Activated B cell treated with CpG ODN at 0.5 μM for 24 hours (primary cell): ENCODE measurements around the gene FAM83B. TPM values are rescaled to one million over a fixed set of nuclear protein-coding genes. Genes with fewer than 3 reads are reported as not detected.

ENCODE experiments used
- ATAC-seq: fragments of 200-7000 bp; cut with Tn5 transposase; one replicate; pipeline ENCODE4 v1.10.0; 2021; ENCODE audit warnings: low read depth, mild to moderate bottlenecking, moderate library complexity
- CTCF ChIA-PET: fragments of 350-600 bp; sonication (Branson Sonifier 250); formaldehyde crosslinking; loops from one replicate; lab custom pipeline; 2021; ENCODE audit warnings: antibody characterized with exemption; lab: Charles Lee
- POLR2A ChIA-PET: fragments of 350-600 bp; sonication (Branson Sonifier 250); formaldehyde crosslinking; loops from one replicate; lab custom pipeline; 2021; ENCODE audit warnings: antibody characterized with exemption; lab: Charles Lee
- DNase-seq: peaks from one replicate; pipeline ENCODE4 v3.0.0; 2022
- H3K27ac Mint-ChIP-seq: one replicate; pipeline ENCODE4 v1.8.0; 2020; ENCODE audit warnings: mixed read lengths
- H3K27me3 Mint-ChIP-seq: one replicate; pipeline ENCODE4 v1.8.0; 2021; ENCODE audit warnings: mixed read lengths
- H3K36me3 Mint-ChIP-seq: one replicate; pipeline ENCODE4 v1.8.0; 2021; ENCODE audit warnings: low read depth, mixed read lengths
- H3K4me1 Mint-ChIP-seq: one replicate; pipeline ENCODE4 v1.8.0; 2021; ENCODE audit warnings: mixed read lengths
- H3K4me3 Mint-ChIP-seq: one replicate; pipeline ENCODE4 v1.8.0; 2020; ENCODE audit warnings: mild to moderate bottlenecking, mixed read lengths
- H3K9me3 Mint-ChIP-seq: one replicate; pipeline ENCODE4 v1.8.0; 2020; ENCODE audit warnings: mixed read lengths
- intact Hi-C: fragments of 100-400 bp; cut with micrococcal nuclease; formaldehyde crosslinking; loops from one replicate; pipeline ENCODE4 v1.15.1; 2024
- total RNA-seq: library from RNA; stranded (reverse); gene quantifications from 2 replicates; pipeline ENCODE4 v1.2.3, GENCODE V29; 2022
- TF ChIP-seq, protein P1 (sequence below): fragments of 200-600 bp; IDR thresholded peaks from one replicate; pipeline ENCODE4 v1.8.0; 2022; ENCODE audit warnings: antibody characterized with exemption, mild to moderate bottlenecking

FAM83B gene
- total RNA-seq, 1 donor from 2014 or later: not detected

DNA sequence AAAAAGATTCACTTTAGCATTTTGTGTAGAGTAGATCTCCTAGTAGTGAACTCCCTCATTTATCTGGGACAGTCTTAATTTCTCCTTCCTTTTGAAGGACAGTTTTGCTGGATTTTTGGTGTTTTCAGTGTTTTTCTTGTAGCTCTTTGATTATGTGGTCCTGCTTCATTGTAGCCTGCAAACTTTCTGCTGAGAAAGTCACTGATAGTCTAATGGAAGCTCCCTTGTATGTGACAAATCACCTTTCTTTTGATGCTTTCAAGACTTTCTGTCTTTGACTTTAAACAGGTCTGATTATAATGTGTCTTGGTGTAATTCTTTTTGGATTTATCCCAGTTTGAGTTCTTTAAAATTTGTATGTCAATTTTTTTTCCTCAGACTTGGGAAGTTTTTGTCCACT lies 86.1 kb downstream of the FAM83B start:
- CTCF ChIA-PET: no interaction called here
- H3K9me3 Mint-ChIP-seq: peaks cover 21% of the 10 kb centered on the region
- TF ChIP-seq, protein P1, sequence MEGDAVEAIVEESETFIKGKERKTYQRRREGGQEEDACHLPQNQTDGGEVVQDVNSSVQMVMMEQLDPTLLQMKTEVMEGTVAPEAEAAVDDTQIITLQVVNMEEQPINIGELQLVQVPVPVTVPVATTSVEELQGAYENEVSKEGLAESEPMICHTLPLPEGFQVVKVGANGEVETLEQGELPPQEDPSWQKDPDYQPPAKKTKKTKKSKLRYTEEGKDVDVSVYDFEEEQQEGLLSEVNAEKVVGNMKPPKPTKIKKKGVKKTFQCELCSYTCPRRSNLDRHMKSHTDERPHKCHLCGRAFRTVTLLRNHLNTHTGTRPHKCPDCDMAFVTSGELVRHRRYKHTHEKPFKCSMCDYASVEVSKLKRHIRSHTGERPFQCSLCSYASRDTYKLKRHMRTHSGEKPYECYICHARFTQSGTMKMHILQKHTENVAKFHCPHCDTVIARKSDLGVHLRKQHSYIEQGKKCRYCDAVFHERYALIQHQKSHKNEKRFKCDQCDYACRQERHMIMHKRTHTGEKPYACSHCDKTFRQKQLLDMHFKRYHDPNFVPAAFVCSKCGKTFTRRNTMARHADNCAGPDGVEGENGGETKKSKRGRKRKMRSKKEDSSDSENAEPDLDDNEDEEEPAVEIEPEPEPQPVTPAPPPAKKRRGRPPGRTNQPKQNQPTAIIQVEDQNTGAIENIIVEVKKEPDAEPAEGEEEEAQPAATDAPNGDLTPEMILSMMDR: no peak

DNA sequence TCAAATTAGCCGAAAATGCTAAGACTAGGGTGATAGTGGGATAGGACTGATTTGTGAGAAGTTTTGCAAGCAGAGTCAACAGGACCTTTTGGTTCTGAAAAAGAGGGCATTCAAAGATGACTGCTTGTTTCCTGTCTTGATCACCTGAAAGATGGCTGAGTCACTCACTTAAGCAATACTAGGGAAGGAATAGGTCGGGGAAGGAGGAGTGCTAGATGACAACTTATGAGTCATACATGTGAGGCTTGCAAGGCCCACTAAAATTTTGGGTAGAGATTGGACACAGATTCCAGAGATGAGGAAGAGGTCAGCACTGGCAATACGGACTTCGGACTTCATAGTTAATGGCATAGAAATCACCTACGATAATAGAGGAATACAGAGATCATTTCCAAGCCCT lies 89.2 kb downstream of the FAM83B start:
- DNase-seq: no peak
- ChIA-PET POLR2A (no interaction called here), CTCF (no interaction called here)
- TF ChIP-seq, protein P1: no peak
- intact Hi-C loops: no loop called here
- Mint-ChIP-seq H3K36me3 (no peaks in the 10 kb centered on the region), H3K27ac (no peak overlapping the region), H3K4me1 (no peaks in the 10 kb centered on the region), H3K4me3 (no peak overlapping the region), H3K27me3 (no peaks in the 10 kb centered on the region), H3K9me3 (peaks cover 24% of the 10 kb centered on the region)
- ATAC-seq: no peak

More for the DNA sequence above, 86.1 kb downstream of the FAM83B start:
- intact Hi-C loops: no loop called here
- no peak for DNase-seq
- no peak overlapping the region for H3K27ac Mint-ChIP-seq
- POLR2A ChIA-PET: no interaction called here
- no peaks in the 10 kb centered on the region for H3K27me3 Mint-ChIP-seq
- H3K36me3 Mint-ChIP-seq: no peaks in the 10 kb centered on the region
- no peak overlapping the region for H3K4me3 Mint-ChIP-seq
- ATAC-seq: no peak
- no peaks in the 10 kb centered on the region for H3K4me1 Mint-ChIP-seq

DNA sequence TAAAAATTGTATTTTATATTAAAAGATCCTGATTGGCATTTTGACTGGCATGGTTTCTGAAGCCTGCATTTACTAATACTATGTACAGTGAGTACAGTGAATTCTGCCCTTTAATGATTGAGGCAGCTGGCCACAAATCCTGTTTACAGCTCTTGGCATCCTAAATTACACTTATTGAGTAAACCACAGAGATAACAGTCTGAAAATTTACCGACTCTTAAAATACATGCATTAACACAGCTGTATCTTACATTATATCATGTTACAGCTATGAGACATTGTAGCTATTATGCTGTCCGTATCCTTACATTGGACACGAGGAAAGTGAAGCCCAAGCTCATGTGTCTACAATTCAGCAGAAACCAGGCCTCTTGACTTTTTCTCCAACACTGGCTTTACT lies 90.8 kb downstream of the FAM83B start:
- DNase-seq: no peak
- Mint-ChIP-seq H3K9me3 (peaks cover 21% of the 10 kb centered on the region), H3K36me3 (no peaks in the 10 kb centered on the region), H3K4me1 (no peaks in the 10 kb centered on the region), H3K27ac (no peak overlapping the region), H3K4me3 (no peak overlapping the region), H3K27me3 (no peaks in the 10 kb centered on the region)
- TF ChIP-seq, protein P1: no peak
- POLR2A ChIA-PET: no interaction called here
- intact Hi-C loops: no loop called here
- no peak for ATAC-seq
- CTCF ChIA-PET: no interaction called here

DNA sequence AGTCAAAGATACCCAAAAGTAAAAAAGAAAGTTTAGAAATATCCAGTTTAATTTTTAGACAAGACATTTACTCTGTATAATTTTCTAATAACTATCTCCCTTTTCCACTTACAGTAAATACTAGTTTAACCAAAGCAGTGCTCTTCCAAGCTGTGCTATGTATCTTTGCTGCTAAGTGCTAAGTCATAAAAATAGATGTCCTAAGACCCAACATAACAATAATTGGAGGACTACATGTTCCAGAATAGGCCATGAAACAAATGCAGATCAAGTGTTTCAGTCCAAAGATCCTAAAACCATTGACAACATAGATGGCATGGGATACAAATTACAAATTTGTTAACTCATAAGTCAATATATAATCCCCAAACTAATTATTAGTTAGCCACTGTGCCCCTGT lies 111.1 kb downstream of the FAM83B start:
- H3K27me3 Mint-ChIP-seq: no peaks in the 10 kb centered on the region
- H3K4me3 Mint-ChIP-seq: no peak overlapping the region
- CTCF ChIA-PET: no interaction called here
- H3K9me3 Mint-ChIP-seq: peaks cover 3% of the 10 kb centered on the region
- no peak overlapping the region for H3K27ac Mint-ChIP-seq
- POLR2A ChIA-PET: no interaction called here
- DNase-seq (no peak), ATAC-seq (no peak)
- no peaks in the 10 kb centered on the region for H3K4me1 Mint-ChIP-seq
- no peaks in the 10 kb centered on the region for H3K36me3 Mint-ChIP-seq
- intact Hi-C loops: no loop called here
- TF ChIP-seq, protein P1: no peak

DNA sequence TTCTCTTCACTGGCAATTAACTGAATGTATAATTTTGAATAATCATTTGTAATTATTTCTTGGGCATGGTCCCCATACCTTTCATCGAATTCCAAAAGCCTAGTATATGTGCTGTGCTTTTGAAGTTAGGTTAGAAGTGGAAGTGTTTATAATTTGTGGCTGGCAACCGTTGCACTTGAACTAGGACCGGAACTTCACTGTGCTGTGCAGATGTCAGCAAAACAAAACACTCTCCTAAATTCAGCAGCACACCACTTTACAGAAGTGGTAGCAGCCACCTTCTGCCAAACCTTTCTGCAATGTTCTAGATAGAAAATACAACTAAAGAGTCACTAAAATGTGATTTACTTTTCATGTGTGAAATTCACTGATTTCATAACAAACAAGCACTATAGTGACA lies 111.9 kb downstream of the FAM83B start:
- no peak overlapping the region for H3K27ac Mint-ChIP-seq
- H3K9me3 Mint-ChIP-seq: peaks cover 3% of the 10 kb centered on the region
- POLR2A ChIA-PET: no interaction called here
- CTCF ChIA-PET: no interaction called here
- intact Hi-C loops: no loop called here
- no peak overlapping the region for H3K4me3 Mint-ChIP-seq
- no peak for DNase-seq
- no peaks in the 10 kb centered on the region for H3K27me3 Mint-ChIP-seq
- H3K36me3 Mint-ChIP-seq: no peaks in the 10 kb centered on the region
- no peaks in the 10 kb centered on the region for H3K4me1 Mint-ChIP-seq
- ATAC-seq: no peak
- TF ChIP-seq, protein P1: no peak
